Loucy (cell line): ENCODE results near the gene PFKFB2.

Experiments used
- CTCF ChIP-seq: fragments of 200-600 bp; sonication (generic); conservative IDR thresholded peaks from 2 replicates; pipeline ENCODE4 v1.5.1; 2014; ENCODE audit warnings: mild to moderate bottlenecking, antibody characterized with exemption, low read length
- EZH2phosphoT487 ChIP-seq: fragments of 200-600 bp; IDR thresholded peaks from 2 replicates; pipeline ENCODE4 v1.6.1; 2018; ENCODE audit warnings: antibody characterized with exemption, mild to moderate bottlenecking, moderate library complexity, borderline replicate concordance

- TF ChIP-seq CTCF (no peak), EZH2phosphoT487 (no peak)
These were observed 59.7 kb downstream of the PFKFB2 start for GRCh38 chr1:207112616-207113296.
